A673 (cell line): Measurements from ENCODE around the gene VPS29. TPM values are rescaled to one million over a fixed set of nuclear protein-coding genes. Genes with fewer than 3 reads are reported as not detected.
"Not testable (repeated sequence)": the region's sequence is repeated elsewhere in the genome, so short reads cannot be mapped to it uniquely, and the experiment has no call there.

Source experiments
- BruUV-seq: library from RNA; stranded (reverse); fragments of 400-500 nt; replicated peaks from 2 replicates; lab custom pipeline; 2021; lab: Mats Ljungman, UMichigan
- CTCF ChIA-PET: fragments of 300-600 bp; sonication (Branson Sonifier 250); formaldehyde crosslinking; loops from one replicate; lab custom pipeline; 2022; ENCODE audit warnings: antibody characterized with exemption; lab: Charles Lee
- POLR2A ChIA-PET: fragments of 300-600 bp; sonication (Branson Sonifier 250); formaldehyde crosslinking; loops from one replicate; lab custom pipeline; 2022; ENCODE audit warnings: antibody characterized with exemption; ENCODE audit not compliant: low non-redundant PET; lab: Charles Lee
- DNase-seq: peaks from one replicate; pipeline ENCODE4 v3.0.0-alpha.2; 2015; ENCODE audit warnings: low spot score
- H3K27ac ChIP-seq: fragments of 200-600 bp; sonication (generic); 2 replicates; pipeline ENCODE4 v1.5.1; 2016; ENCODE audit warnings: mixed run types, low read depth, mild to moderate bottlenecking, mixed read lengths, antibody characterized with exemption, low read length; ENCODE audit not compliant: poor library complexity, severe bottlenecking
- H3K27me3 ChIP-seq: fragments of 200-600 bp; sonication (generic); replicated peaks from 2 replicates; pipeline ENCODE4 v1.6.1; 2017; ENCODE audit warnings: mixed run types, low read depth, mild to moderate bottlenecking, mixed read lengths, antibody characterized with exemption, low read length; ENCODE audit not compliant: insufficient read depth, poor library complexity
- H3K36me3 ChIP-seq: fragments of 200-600 bp; sonication (generic); 2 replicates; pipeline ENCODE4 v1.6.1; 2016; ENCODE audit warnings: mixed run types, mild to moderate bottlenecking, mixed read lengths, antibody characterized with exemption, low read length; ENCODE audit not compliant: insufficient read depth, poor library complexity, severe bottlenecking
- H3K4me1 ChIP-seq: fragments of 200-600 bp; sonication (generic); 2 replicates; pipeline ENCODE4 v1.6.1; 2017; ENCODE audit warnings: mixed run types, mild to moderate bottlenecking, mixed read lengths, antibody characterized with exemption, low read length; ENCODE audit not compliant: insufficient read depth, poor library complexity, severe bottlenecking
- H3K4me3 ChIP-seq: fragments of 200-600 bp; sonication (generic); 2 replicates; pipeline ENCODE4 v1.5.1; 2016; ENCODE audit warnings: low read depth, mixed run types, mild to moderate bottlenecking, mixed read lengths, low read length; ENCODE audit not compliant: poor library complexity, severe bottlenecking
- H3K9me3 ChIP-seq: fragments of 200-600 bp; sonication (generic); 2 replicates; pipeline ENCODE4 v1.6.1; 2016; ENCODE audit warnings: mixed run types, low read depth, mild to moderate bottlenecking, mixed read lengths, antibody characterized with exemption, low read length; ENCODE audit not compliant: poor library complexity, severe bottlenecking
- CTCF ChIP-seq: fragments of 300-800, 200-600 bp; sonication (generic); conservative IDR thresholded peaks from 2 replicates; pipeline ENCODE4 v1.5.1; 2017; ENCODE audit warnings: low read depth, mild to moderate bottlenecking, antibody characterized with exemption, low read length, moderate library complexity, mixed read lengths
- EZH2 ChIP-seq: fragments of 200-600 bp; sonication (generic); IDR thresholded peaks from 2 replicates; pipeline ENCODE4 v1.6.1; 2017; ENCODE audit warnings: borderline replicate concordance, low read depth, mild to moderate bottlenecking, mixed read lengths, antibody characterized with exemption, low read length; ENCODE audit not compliant: poor library complexity, severe bottlenecking
- intact Hi-C: fragments of 100-400 bp; cut with micrococcal nuclease; formaldehyde crosslinking; loops from one replicate; pipeline ENCODE4 v1.10.0; 2022; ENCODE audit not compliant: unreplicated experiment
- total RNA-seq: library from RNA; stranded (reverse); gene quantifications from 2 replicates; pipeline ENCODE4 v1.2.3, GENCODE V29; 2021

The VPS29 gene
- total RNA-seq, 1 experiment from 2014 or later, result 147 TPM

GRCh38 chr12:110465024-110465423 lies 36.9 kb downstream of the VPS29 start:
- POLR2A ChIA-PET, result no interaction called here
- BruUV-seq, result no TSS peak
- no peak for DNase-seq
- TF ChIP-seq CTCF, result no peak
- no peak for TF ChIP-seq EZH2
- Histone ChIP-seq H3K36me3 (peaks cover 21% of the 10 kb centered on the region), H3K27me3 (no peaks in the 10 kb centered on the region), H3K27ac (no peak overlapping the region), H3K4me1 (peaks cover 10% of the 10 kb centered on the region), H3K4me3 (no peak overlapping the region), H3K9me3 (no peaks in the 10 kb centered on the region)
- CTCF ChIA-PET, result no interaction called here
- intact Hi-C loops, result loop anchor here (5.0 kb wide), 1 partner anchor 82 kb away; no protein-coding TSS in a partner anchor

GRCh38 chr12:110461189-110461588 lies 40.7 kb downstream of the VPS29 start:
- H3K4me3 ChIP-seq, BruUV-seq, H3K27me3 ChIP-seq, POLR2A ChIA-PET, DNase-seq, intact Hi-C loops, H3K4me1 ChIP-seq, H3K27ac ChIP-seq, H3K9me3 ChIP-seq: not testable (repeated sequence)
- CTCF ChIA-PET, result interaction anchor here (0.6 kb wide), 1 partner anchor 414 kb away, joined by 3 read pairs; no protein-coding TSS in a partner anchor
- H3K36me3 ChIP-seq, result peaks cover 36% of the 10 kb centered on the region

GRCh38 chr12:110458756-110459155 lies 43.2 kb downstream of the VPS29 start:
- Histone ChIP-seq H3K27me3 (no peaks in the 10 kb centered on the region), H3K4me3 (no peak overlapping the region), H3K36me3 (peaks cover 37% of the 10 kb centered on the region), H3K27ac (no peak overlapping the region), H3K4me1 (no peaks in the 10 kb centered on the region), H3K9me3 (no peaks in the 10 kb centered on the region)
- CTCF ChIA-PET, result no interaction called here
- no TSS peak for BruUV-seq
- no peak for DNase-seq
- TF ChIP-seq CTCF (no peak), EZH2 (no peak)
- POLR2A ChIA-PET, result no interaction called here
- intact Hi-C loops, result no loop called here
